Body of pancreas (tissue), 4 donors: Measurements from ENCODE around the gene NKD2. TPM values are rescaled to one million over a fixed set of nuclear protein-coding genes. Genes with fewer than 3 reads are reported as not detected.

Experiments
- ATAC-seq: fragments of 150-250 bp; one replicate; pipeline ENCODE4 v1.9.1; 2016
- DNase-seq, 4 donors: peaks; one replicate each; pipeline ENCODE4 v3.0.0-alpha.2; 2019
- H3K27ac ChIP-seq, 4 donors: fragments of 200-600 bp; sonication (generic); 1 replicate in 3 of 4; 2 replicates in 1 of 4; pipeline versions ENCODE4 v1.5.1 to v1.6.1; 2016 to 2019; ENCODE audit warnings: mild to moderate bottlenecking in 1 of 4, mixed read lengths in 1 of 4, moderate library complexity in 1 of 4
- H3K27me3 ChIP-seq, 2 donors: fragments of 200-600 bp; sonication (generic); one replicate each; pipeline ENCODE4 v1.6.0; 2016; ENCODE audit warnings: mild to moderate bottlenecking in 1 of 2
- H3K36me3 ChIP-seq, 2 donors: fragments of 200-600 bp; sonication (generic); replicated peaks in 1 of 2; 2 replicates each; pipeline ENCODE4 v1.5.1; 2016; ENCODE audit warnings: low read depth in 2 of 2; ENCODE audit not compliant: insufficient read depth in 1 of 2
- H3K4me1 ChIP-seq: fragments of 200-600 bp; sonication (generic); one replicate; pipeline ENCODE4 v1.6.0; 2016
- H3K4me3 ChIP-seq, 2 donors: fragments of 200-600 bp; sonication (generic); 1 replicate in 1 of 2; 2 replicates in 1 of 2; pipeline ENCODE4 v1.5.1; 2016 to 2019
- H3K9me3 ChIP-seq, 3 donors: fragments of 200-600 bp; sonication (generic); 1 replicate in 2 of 3; 2 replicates in 1 of 3; pipeline ENCODE4 v1.5.1; 2016
- CTCF ChIP-seq, 7 experiments: fragments of 450-650 bp in 4 of 7; fragments of 200-600 bp in 3 of 7; sonication (generic) in 3 of 7; IDR thresholded peaks; one replicate each; pipeline ENCODE4 v1.5.1; 2016 to 2019; ENCODE audit warnings: antibody characterized with exemption in 7 of 7
- POLR2A ChIP-seq, 3 donors: fragments of 450-650 bp; IDR thresholded peaks; one replicate each; pipeline ENCODE4 v1.6.1; 2016; ENCODE audit warnings: antibody characterized with exemption in 3 of 3, mild to moderate bottlenecking in 2 of 3
- WGBS, 2 donors: methylation state at CpG; one replicate each; pipeline ENCODE4 v1.1.5; 2017; 5-methylcytosine and 5-hydroxymethylcytosine counted together
- intact Hi-C: fragments of 100-400 bp; cut with DNase I; formaldehyde crosslinking; loops from one replicate; pipeline ENCODE4 v1.15.1; 2023
- total RNA-seq, 2 donors: library from RNA; depleted of rRNA; stranded (reverse); fragments of >200 nt; gene quantifications; one replicate each; pipeline ENCODE4 v1.1.0, GENCODE V29; 2016

NKD2 gene
- total RNA-seq, 2 donors from 2014 or later: 4.2 to 12.2 TPM

DNA sequence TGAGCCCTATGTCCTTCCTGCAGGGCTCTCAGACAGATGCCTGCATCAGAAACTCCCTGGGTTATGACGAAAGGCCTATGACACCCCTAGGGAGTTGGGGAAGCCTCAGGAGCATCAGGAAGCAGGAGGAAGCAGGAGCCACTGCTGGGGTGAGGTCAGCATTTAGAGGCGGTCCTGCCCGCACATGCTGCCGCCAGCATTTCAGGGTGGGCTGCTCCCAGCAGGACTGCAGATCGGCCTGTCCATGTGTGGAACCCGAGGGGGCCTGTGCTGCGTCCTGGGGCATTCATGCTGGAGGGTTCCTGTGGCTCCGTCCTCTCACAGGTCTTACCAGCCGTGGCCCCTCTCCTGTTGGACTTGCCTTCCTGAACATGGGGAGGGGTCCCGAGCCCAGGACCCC, 6.9 kb downstream of the NKD2 start:
- Histone ChIP-seq H3K9me3 (no peaks in the 10 kb centered on the region), H3K4me1 (peaks cover 8% of the 10 kb centered on the region), H3K27ac (no peak overlapping the region), H3K27me3 (no peaks in the 10 kb centered on the region), H3K36me3 (no peaks in the 10 kb centered on the region), H3K4me3 (no peak overlapping the region)
- ATAC-seq (no peak), DNase-seq (no peak)
- TF ChIP-seq POLR2A (IDR thresholded peaks at IDR 0.05) (no peak), CTCF (IDR thresholded peaks at IDR 0.05) (no peak)
- intact Hi-C loops: no loop called here
- WGBS, 2 donors: 61 to 78% methylated on average over 9 to 10 of the region's 10 CpGs

DNA sequence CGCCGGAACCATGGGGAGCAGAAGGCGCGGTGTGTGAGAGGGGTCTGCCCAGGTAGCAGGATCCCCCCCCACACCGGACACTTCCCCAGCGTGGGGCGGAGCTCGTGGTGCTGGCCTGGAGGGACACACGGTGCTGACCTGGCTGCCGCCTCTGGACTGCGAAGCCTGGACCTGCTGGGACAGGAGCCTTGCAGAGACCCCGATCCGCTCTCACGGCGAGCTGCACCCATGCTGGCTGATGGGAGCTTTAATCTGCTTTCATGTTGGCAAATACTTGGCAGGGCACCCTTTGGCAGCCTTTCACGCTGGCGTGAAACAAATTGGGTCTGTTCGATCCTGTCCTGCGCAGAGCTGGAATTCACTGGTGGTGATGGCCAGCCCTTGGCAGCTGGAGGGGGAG, 7.4 kb downstream of the NKD2 start:
- Histone ChIP-seq H3K9me3 (no peaks in the 10 kb centered on the region), H3K27ac (no peak overlapping the region), H3K36me3 (no peaks in the 10 kb centered on the region), H3K27me3 (no peaks in the 10 kb centered on the region), H3K4me1 (peaks cover 3% of the 10 kb centered on the region), H3K4me3 (no peak overlapping the region)
- peak in 2 of 4 donors; percentile 47 to 53 for DNase-seq
- no peak for ATAC-seq
- intact Hi-C loops: no loop called here
- TF ChIP-seq POLR2A (IDR thresholded peaks at IDR 0.05) (no peak), CTCF (IDR thresholded peaks at IDR 0.05) (no peak)
- 78% methylated on average over 4 to 14 of the region's 19 CpGs for WGBS, 2 donors

- H3K36me3 ChIP-seq: no peaks in the 10 kb centered on the region
- H3K27me3 ChIP-seq: no peaks in the 10 kb centered on the region
- TF ChIP-seq CTCF (IDR thresholded peaks at IDR 0.05) (no peak), POLR2A (IDR thresholded peaks at IDR 0.05) (no peak)
- intact Hi-C loops: no loop called here
- H3K4me3 ChIP-seq: no peak overlapping the region
- H3K27ac ChIP-seq: no peak overlapping the region
- 74 to 76% methylated on average over 16 of the region's 16 CpGs for WGBS, 2 donors
- ATAC-seq: no peak
- no peak for DNase-seq
- no peaks in the 10 kb centered on the region for H3K4me1 ChIP-seq
- H3K9me3 ChIP-seq: no peaks in the 10 kb centered on the region
Observed at GRCh38 chr5:1016476-1016875, 7.9 kb downstream of the NKD2 start.

DNA sequence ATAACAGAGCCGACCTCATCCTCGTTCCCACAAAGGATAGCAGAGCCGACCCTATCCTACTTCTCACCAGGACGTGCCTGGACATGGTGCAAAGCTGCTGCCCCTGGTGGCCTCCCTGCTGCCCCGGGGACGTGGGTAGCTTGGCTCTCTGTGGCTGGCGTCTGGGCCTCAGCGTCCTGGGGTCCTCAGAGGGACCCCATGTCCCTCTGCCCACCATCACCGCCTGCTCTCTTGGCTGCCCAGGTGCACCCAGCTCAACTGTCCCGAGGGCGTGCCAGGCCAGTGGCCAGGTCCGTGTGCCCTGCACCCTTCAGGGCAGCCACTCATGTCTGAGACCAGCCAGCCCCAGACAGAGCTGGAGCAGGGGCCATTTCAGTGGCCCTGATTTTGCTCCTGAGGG, 8.5 kb downstream of the NKD2 start:
- intact Hi-C loops: no loop called here
- ATAC-seq (no peak), DNase-seq (no peak)
- H3K36me3 ChIP-seq: no peaks in the 10 kb centered on the region
- no peaks in the 10 kb centered on the region for H3K27me3 ChIP-seq
- no peaks in the 10 kb centered on the region for H3K4me1 ChIP-seq
- no peak overlapping the region for H3K27ac ChIP-seq
- TF ChIP-seq POLR2A (IDR thresholded peaks at IDR 0.05) (no peak), CTCF (IDR thresholded peaks at IDR 0.05) (no peak)
- no peak overlapping the region for H3K4me3 ChIP-seq
- WGBS, 2 donors: 62 to 82% methylated on average over 4 to 11 of the region's 12 CpGs
- no peaks in the 10 kb centered on the region for H3K9me3 ChIP-seq

DNA sequence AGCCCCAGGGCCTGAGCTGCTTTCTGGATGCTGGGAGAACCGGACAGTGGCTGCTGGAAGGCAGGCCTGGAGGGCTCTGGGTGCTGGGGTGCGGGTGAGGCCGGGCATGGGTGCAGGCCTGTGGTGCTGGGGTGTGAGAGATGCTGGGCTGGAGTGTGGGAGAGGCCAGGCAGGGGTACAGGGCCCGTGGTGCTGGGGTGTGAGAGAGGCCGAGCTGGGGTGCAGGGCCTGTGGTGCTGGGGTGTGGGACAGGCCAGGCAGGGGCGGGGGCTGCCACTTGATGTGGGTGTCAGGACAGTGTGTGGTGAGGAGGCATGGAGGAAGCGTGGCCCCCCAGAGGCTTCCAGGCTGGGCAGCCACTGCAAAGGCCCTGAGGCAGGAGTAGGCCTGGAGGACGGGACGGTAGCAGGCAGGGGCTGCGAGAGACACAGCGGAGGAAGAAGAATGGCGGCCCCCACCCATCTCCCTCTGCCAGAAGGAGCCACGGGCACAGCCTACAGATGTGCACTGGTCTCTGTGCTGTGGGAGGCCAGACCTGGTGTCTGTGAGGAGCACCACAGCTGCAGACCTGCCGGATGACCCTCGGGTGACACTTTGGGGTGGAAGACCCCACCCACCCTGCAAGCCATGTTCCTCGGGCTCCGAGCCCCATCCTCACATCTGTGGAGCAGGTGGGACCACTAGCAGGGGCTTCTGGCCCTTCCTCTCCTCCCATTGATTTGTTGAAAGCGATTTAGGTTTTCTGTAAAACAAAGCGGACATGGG, 9.3 kb downstream of the NKD2 start:
- no peaks in the 10 kb centered on the region for H3K9me3 ChIP-seq
- intact Hi-C loops: no loop called here
- DNase-seq: no peak
- TF ChIP-seq CTCF (IDR thresholded peaks at IDR 0.05): no peak
- TF ChIP-seq POLR2A (IDR thresholded peaks at IDR 0.05): no peak
- H3K4me1 ChIP-seq: no peaks in the 10 kb centered on the region
- no peaks in the 10 kb centered on the region for H3K27me3 ChIP-seq
- no peak overlapping the region for H3K4me3 ChIP-seq
- 79 to 81% methylated on average over 14 to 19 of the region's 19 CpGs for WGBS, 2 donors
- no peak overlapping the region for H3K27ac ChIP-seq
- no peak for ATAC-seq
- no peaks in the 10 kb centered on the region for H3K36me3 ChIP-seq
